ENCODE results near the gene CD200. TPM values are rescaled to one million over a fixed set of nuclear protein-coding genes. Genes with fewer than 3 reads are reported as not detected.

CD200 gene
- total and polyA plus RNA-seq, 4 donors: 0.10 to 0.28 (median 0.20) TPM

DNA sequence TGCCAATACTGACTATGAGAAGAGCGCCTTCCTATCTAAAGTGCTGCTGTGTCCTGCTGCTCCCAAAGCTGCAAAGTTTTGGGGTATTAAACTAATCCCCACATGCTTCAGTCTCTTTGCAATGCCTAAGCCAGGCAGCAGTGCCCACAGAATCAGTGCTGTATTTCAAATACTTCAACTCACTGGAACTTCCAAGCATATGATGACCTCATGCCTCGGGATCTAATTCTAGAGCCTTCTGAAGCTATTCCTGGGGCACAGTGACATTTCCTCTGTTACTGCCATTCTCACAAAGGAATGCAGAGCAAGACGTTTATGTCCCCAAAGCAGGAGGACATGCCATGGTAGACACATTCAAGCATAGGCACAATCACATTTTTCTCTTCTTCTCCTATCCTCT, 78.5 kb downstream of the CD200 start:
- H3K9ac ChIP-seq (ENCODE audit: low read depth in 1 of 2, low read length in 2 of 2): no peak overlapping the region
- H3K9me3 ChIP-seq (ENCODE audit: control insufficient read depth in 4 of 4, low read length in 3 of 4): no peaks in the 10 kb centered on the region
- DNase-seq (ENCODE audit: low spot score): no peak
- H3K4me3 ChIP-seq (ENCODE audit: low read depth in 1 of 3, low read length in 3 of 3): no peak overlapping the region
- H3K4me1 ChIP-seq (ENCODE audit: control insufficient read depth in 4 of 4, insufficient read depth in 4 of 4, low read length in 3 of 4): no peaks in the 10 kb centered on the region
- no peak overlapping the region for H3K27ac ChIP-seq (ENCODE audit: low read depth in 1 of 2, low read length in 2 of 2)
- H3K27me3 ChIP-seq (ENCODE audit: control insufficient read depth in 4 of 4, insufficient read depth in 4 of 4, low read length in 3 of 4): no peaks in the 10 kb centered on the region
- TF ChIP-seq HNF4A (conservative IDR thresholded peaks at IDR 0.05) (no peak), GABPA (IDR thresholded peaks at IDR 0.05 in 1 of 2, conservative IDR thresholded peaks at IDR 0.05 in 1 of 2) (no peak), JUND (IDR thresholded peaks at IDR 0.05) (no peak), RAD21 (IDR thresholded peaks at IDR 0.05) (no peak), SP1 (IDR thresholded peaks at IDR 0.05) (no peak), RXRA (IDR thresholded peaks at IDR 0.05) (no peak), TAF1 (conservative IDR thresholded peaks at IDR 0.05) (no peak), FOXA1 (IDR thresholded peaks at IDR 0.05) (no peak), NR2F2 (IDR thresholded peaks at IDR 0.05) (no peak), EGR1 (IDR thresholded peaks at IDR 0.05; ENCODE audit: low read depth in 2 of 2) (no peak), HNF4G (IDR thresholded peaks at IDR 0.05) (no peak), YY1 (IDR thresholded peaks at IDR 0.05) (no peak)
- TF ChIP-seq, protein P1, sequence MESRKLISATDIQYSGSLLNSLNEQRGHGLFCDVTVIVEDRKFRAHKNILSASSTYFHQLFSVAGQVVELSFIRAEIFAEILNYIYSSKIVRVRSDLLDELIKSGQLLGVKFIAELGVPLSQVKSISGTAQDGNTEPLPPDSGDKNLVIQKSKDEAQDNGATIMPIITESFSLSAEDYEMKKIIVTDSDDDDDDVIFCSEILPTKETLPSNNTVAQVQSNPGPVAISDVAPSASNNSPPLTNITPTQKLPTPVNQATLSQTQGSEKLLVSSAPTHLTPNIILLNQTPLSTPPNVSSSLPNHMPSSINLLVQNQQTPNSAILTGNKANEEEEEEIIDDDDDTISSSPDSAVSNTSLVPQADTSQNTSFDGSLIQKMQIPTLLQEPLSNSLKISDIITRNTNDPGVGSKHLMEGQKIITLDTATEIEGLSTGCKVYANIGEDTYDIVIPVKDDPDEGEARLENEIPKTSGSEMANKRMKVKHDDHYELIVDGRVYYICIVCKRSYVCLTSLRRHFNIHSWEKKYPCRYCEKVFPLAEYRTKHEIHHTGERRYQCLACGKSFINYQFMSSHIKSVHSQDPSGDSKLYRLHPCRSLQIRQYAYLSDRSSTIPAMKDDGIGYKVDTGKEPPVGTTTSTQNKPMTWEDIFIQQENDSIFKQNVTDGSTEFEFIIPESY (IDR thresholded peaks at IDR 0.05): no peak
- TF ChIP-seq, protein P2, sequence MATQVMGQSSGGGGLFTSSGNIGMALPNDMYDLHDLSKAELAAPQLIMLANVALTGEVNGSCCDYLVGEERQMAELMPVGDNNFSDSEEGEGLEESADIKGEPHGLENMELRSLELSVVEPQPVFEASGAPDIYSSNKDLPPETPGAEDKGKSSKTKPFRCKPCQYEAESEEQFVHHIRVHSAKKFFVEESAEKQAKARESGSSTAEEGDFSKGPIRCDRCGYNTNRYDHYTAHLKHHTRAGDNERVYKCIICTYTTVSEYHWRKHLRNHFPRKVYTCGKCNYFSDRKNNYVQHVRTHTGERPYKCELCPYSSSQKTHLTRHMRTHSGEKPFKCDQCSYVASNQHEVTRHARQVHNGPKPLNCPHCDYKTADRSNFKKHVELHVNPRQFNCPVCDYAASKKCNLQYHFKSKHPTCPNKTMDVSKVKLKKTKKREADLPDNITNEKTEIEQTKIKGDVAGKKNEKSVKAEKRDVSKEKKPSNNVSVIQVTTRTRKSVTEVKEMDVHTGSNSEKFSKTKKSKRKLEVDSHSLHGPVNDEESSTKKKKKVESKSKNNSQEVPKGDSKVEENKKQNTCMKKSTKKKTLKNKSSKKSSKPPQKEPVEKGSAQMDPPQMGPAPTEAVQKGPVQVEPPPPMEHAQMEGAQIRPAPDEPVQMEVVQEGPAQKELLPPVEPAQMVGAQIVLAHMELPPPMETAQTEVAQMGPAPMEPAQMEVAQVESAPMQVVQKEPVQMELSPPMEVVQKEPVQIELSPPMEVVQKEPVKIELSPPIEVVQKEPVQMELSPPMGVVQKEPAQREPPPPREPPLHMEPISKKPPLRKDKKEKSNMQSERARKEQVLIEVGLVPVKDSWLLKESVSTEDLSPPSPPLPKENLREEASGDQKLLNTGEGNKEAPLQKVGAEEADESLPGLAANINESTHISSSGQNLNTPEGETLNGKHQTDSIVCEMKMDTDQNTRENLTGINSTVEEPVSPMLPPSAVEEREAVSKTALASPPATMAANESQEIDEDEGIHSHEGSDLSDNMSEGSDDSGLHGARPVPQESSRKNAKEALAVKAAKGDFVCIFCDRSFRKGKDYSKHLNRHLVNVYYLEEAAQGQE (IDR thresholded peaks at IDR 0.05): no peak
- TF ChIP-seq, protein P3, sequence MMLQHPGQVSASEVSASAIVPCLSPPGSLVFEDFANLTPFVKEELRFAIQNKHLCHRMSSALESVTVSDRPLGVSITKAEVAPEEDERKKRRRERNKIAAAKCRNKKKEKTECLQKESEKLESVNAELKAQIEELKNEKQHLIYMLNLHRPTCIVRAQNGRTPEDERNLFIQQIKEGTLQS (IDR thresholded peaks at IDR 0.05): no peak
- 70% methylated on average over 3 of the region's 3 CpGs for WGBS
- no peaks in the 10 kb centered on the region for H3K36me3 ChIP-seq (ENCODE audit: control insufficient read depth in 4 of 4, insufficient read depth in 3 of 4, low read depth in 1 of 4, low read length in 3 of 4)

Other genes with a start within 250 kb of the CD200 start
- gene C3orf52, start 246.8 kb upstream of the CD200 start, total RNA-seq: 1 to 10 TPM in 1 of 2 donors, under 1 TPM in 1; 0.47 to 1.8 TPM
- under 1 TPM in 1 of 2 donors, not detected in 1; 0.10 TPM for gene C3orf52, start 246.8 kb upstream of the CD200 start, polyA plus RNA-seq
- under 1 TPM; 0.08 to 0.75 TPM for gene GCSAM, start 199.9 kb upstream of the CD200 start, total RNA-seq
- gene GCSAM, start 199.9 kb upstream of the CD200 start, polyA plus RNA-seq: under 1 TPM in 1 of 2 donors, not detected in 1; 0.27 TPM
- gene SLC9C1, start 38.9 kb upstream of the CD200 start, total RNA-seq: under 1 TPM in 1 of 2 donors, not detected in 1; 0.28 TPM
- not detected for gene SLC9C1, start 38.9 kb upstream of the CD200 start, polyA plus RNA-seq
- gene BTLA, start 166.3 kb downstream of the CD200 start, total RNA-seq: under 1 TPM; 0.25 to 0.28 TPM
- gene BTLA, start 166.3 kb downstream of the CD200 start, polyA plus RNA-seq: under 1 TPM; 0.08 to 0.43 TPM
- gene ATG3, start 228.8 kb downstream of the CD200 start, total RNA-seq: 10 to 100 TPM; 45.2 to 51.1 TPM
- 10 to 100 TPM; 28.6 to 29.6 TPM for gene ATG3, start 228.8 kb downstream of the CD200 start, polyA plus RNA-seq
- gene SLC35A5, start 228.9 kb downstream of the CD200 start, total RNA-seq: 10 to 100 TPM; 20.6 to 25.4 TPM
- 10 to 100 TPM; 11.7 to 12.2 TPM for gene SLC35A5, start 228.9 kb downstream of the CD200 start, polyA plus RNA-seq